KMS-11 (cell line): Measurements from ENCODE around the gene CCDC88B.
"Not testable (repeated sequence)": the region's sequence is repeated elsewhere in the genome, so short reads cannot be mapped to it uniquely, and the experiment has no call there.

Experiments
- H2AFZ ChIP-seq: fragments of 200-600 bp; sonication (generic); 2 replicates; pipeline ENCODE4 v1.6.1; 2016; ENCODE audit warnings: antibody characterized with exemption, mixed run types, low read depth
- H3K27ac ChIP-seq: fragments of 200-600 bp; sonication (generic); 2 replicates; pipeline ENCODE4 v1.6.1; 2016; ENCODE audit warnings: mild to moderate bottlenecking, mixed run types
- H3K27me3 ChIP-seq: fragments of 200-600 bp; sonication (generic); 2 replicates; pipeline ENCODE4 v1.6.1; 2017; ENCODE audit warnings: mild to moderate bottlenecking, low read depth, mixed run types, moderate library complexity; ENCODE audit not compliant: insufficient read depth
- H3K36me3 ChIP-seq: fragments of 200-600 bp; sonication (generic); 2 replicates; pipeline ENCODE4 v1.6.1; 2017; ENCODE audit warnings: mild to moderate bottlenecking, mixed run types; ENCODE audit not compliant: insufficient read depth
- H3K4me1 ChIP-seq: fragments of 200-600 bp; sonication (generic); 2 replicates; pipeline ENCODE4 v1.6.1; 2016; ENCODE audit warnings: mild to moderate bottlenecking, low read depth, mixed run types; ENCODE audit not compliant: poor library complexity, severe bottlenecking
- H3K4me2 ChIP-seq: fragments of 200-600 bp; sonication (generic); 2 replicates; pipeline ENCODE4 v1.7.0; 2016; ENCODE audit warnings: mild to moderate bottlenecking, mixed run types
- H3K4me3 ChIP-seq: fragments of 200-600 bp; sonication (generic); IDR thresholded peaks from 2 replicates; pipeline ENCODE4 v1.6.1; 2017; ENCODE audit warnings: low read depth, low read length, mixed read lengths; ENCODE audit not compliant: insufficient read depth
- H3K79me2 ChIP-seq: fragments of 200-600 bp; sonication (generic); 2 replicates; pipeline ENCODE4 v1.6.1; 2016; ENCODE audit warnings: low read depth, mixed run types; ENCODE audit not compliant: insufficient read depth
- H3K9ac ChIP-seq: fragments of 200-600 bp; sonication (generic); 2 replicates; pipeline ENCODE4 v1.6.1; 2016; ENCODE audit warnings: mild to moderate bottlenecking, mixed run types
- H4K20me1 ChIP-seq: fragments of 200-600 bp; sonication (generic); 2 replicates; pipeline ENCODE4 v1.6.1; 2016; ENCODE audit warnings: mild to moderate bottlenecking, mixed run types; ENCODE audit not compliant: insufficient read depth
- CTCF ChIP-seq: fragments of 200-600 bp; sonication (generic); conservative IDR thresholded peaks from 2 replicates; pipeline ENCODE4 v1.6.1; 2017; ENCODE audit warnings: low read depth, mild to moderate bottlenecking, antibody characterized with exemption, low read length, moderate library complexity, mixed read lengths

CCDC88B gene

GRCh38 chr11:64305075-64305690, 34.8 kb upstream of the CCDC88B start, which contains the start of gene ESRRA:
Gene ESRRA, plus strand, starts transcription at chr11:64305524. Its CDS starts 1,656 bp downstream, at chr11:64307180.
- Histone ChIP-seq H3K79me2 (peaks cover 26% of the 10 kb centered on the region), H3K36me3 (no peaks in the 10 kb centered on the region)

GRCh38 chr11:64305691-64306562, 34.1 kb upstream of the CCDC88B start:
- Histone ChIP-seq H3K27me3 (no peaks in the 10 kb centered on the region; the same call in 1 of the 2 replicates), H3K79me2 (peaks cover 33% of the 10 kb centered on the region), H3K4me2 (peak overlapping the region; percentile 90), H4K20me1 (no peaks in the 10 kb centered on the region), H2AFZ (peak overlapping the region; percentile 37), H3K4me1 (peaks cover 48% of the 10 kb centered on the region), H3K9ac (peak overlapping the region; percentile 76), H3K27ac (peak overlapping the region; percentile 75), H3K4me3 (no peak overlapping the region), H3K36me3 (no peaks in the 10 kb centered on the region)
- peak; percentile 47; the same call in 1 of the 2 replicates for TF ChIP-seq CTCF

More at GRCh38 chr11:64305075-64305690, 34.8 kb upstream of the CCDC88B start, which contains the start of gene ESRRA:
- H4K20me1 ChIP-seq: no peaks in the 10 kb centered on the region
- peaks cover 6% of the 10 kb centered on the region for H3K27me3 ChIP-seq
- H3K27ac ChIP-seq: peak within 1 kb of the TSS; percentile 100
- H3K9ac ChIP-seq: peak within 1 kb of the TSS; percentile 98
- peak within 1 kb of the TSS; percentile 77 for H2AFZ ChIP-seq
- no peak for TF ChIP-seq CTCF
- H3K4me1 ChIP-seq: peaks cover 52% of the 10 kb centered on the region
- H3K4me2 ChIP-seq: peak within 1 kb of the TSS; percentile 90
- H3K4me3 ChIP-seq: no peak within 1 kb of the TSS

- peaks cover 36% of the 10 kb centered on the region for H3K79me2 ChIP-seq
- no peak for TF ChIP-seq CTCF
- H3K27me3 ChIP-seq: no peaks in the 10 kb centered on the region; the same call in 1 of the 2 replicates
- no peak overlapping the region for H3K4me3 ChIP-seq
- peak overlapping the region; percentile 37 for H2AFZ ChIP-seq
- H3K4me1 ChIP-seq: peaks cover 42% of the 10 kb centered on the region
- H4K20me1 ChIP-seq: no peaks in the 10 kb centered on the region
- no peaks in the 10 kb centered on the region for H3K36me3 ChIP-seq
- peak overlapping the region; percentile 76 for H3K9ac ChIP-seq
- H3K27ac ChIP-seq: peak overlapping the region; percentile 75
- H3K4me2 ChIP-seq: peak overlapping the region; percentile 90
These were observed 33.5 kb upstream of the CCDC88B start for GRCh38 chr11:64306563-64306875.

GRCh38 chr11:64306876-64307622, 33.0 kb upstream of the CCDC88B start:
- H3K9ac ChIP-seq: peak overlapping the region; percentile 76; the same call in 1 of the 2 replicates
- TF ChIP-seq CTCF: no peak

GRCh38 chr11:64307795-64308194, 32.2 kb upstream of the CCDC88B start:
- Histone ChIP-seq H3K4me2 (0 out of 2 replicates have a peak overlapping the region, but pooled peaks have one; percentile 17), H3K4me1 (peaks cover 41% of the 10 kb centered on the region), H3K79me2 (peaks cover 44% of the 10 kb centered on the region), H3K27ac (peak overlapping the region; percentile 11; the same call in 1 of the 2 replicates)
- H3K36me3 ChIP-seq, H3K9ac ChIP-seq, H2AFZ ChIP-seq, H4K20me1 ChIP-seq, H3K4me3 ChIP-seq, H3K27me3 ChIP-seq: not testable (repeated sequence)

More at GRCh38 chr11:64306876-64307622, 33.0 kb upstream of the CCDC88B start:
- no peaks in the 10 kb centered on the region for H3K27me3 ChIP-seq
- H3K4me3 ChIP-seq: no peak overlapping the region
- H3K36me3 ChIP-seq: no peaks in the 10 kb centered on the region
- H3K4me1 ChIP-seq: peaks cover 42% of the 10 kb centered on the region
- H2AFZ ChIP-seq: no peak overlapping the region
- H3K27ac ChIP-seq: peak overlapping the region; percentile 75
- no peaks in the 10 kb centered on the region for H4K20me1 ChIP-seq
- peaks cover 36% of the 10 kb centered on the region for H3K79me2 ChIP-seq
- peak overlapping the region; percentile 90 for H3K4me2 ChIP-seq
